HEK293T (cell line): Measurements from ENCODE around the gene STAB1.

Source experiments
- CTCF ChIA-PET: fragments of 350-600 bp; formaldehyde crosslinking; extraction: SDS; loops from one replicate; lab custom pipeline; 2021; ENCODE audit warnings: antibody characterized with exemption, inconsistent platforms; lab: Yijun Ruan, JAX
- POLR2A ChIA-PET: fragments of 350-600 bp; formaldehyde crosslinking; extraction: SDS; loops from one replicate; lab custom pipeline; 2020; ENCODE audit warnings: antibody characterized with exemption, inconsistent platforms; lab: Yijun Ruan, JAX
- DNase-seq: peaks from one replicate; pipeline ENCODE4 v3.0.0; 2012; ENCODE audit warnings: mixed read lengths; ENCODE audit errors: extremely low spot score
- ARNT ChIP-seq: fragments of 450-650 bp; IDR thresholded peaks from 2 replicates; pipeline ENCODE4 v1.6.1; 2017; ENCODE audit warnings: mild to moderate bottlenecking
- BHLHE40 ChIP-seq: fragments of 450-650 bp; IDR thresholded peaks from 2 replicates; pipeline ENCODE4 v1.6.1; 2016; ENCODE audit warnings: mild to moderate bottlenecking, moderate library complexity, borderline replicate concordance
- CTBP1 ChIP-seq: fragments of 450-650 bp; IDR thresholded peaks from 2 replicates; pipeline ENCODE4 v1.6.1; 2016; ENCODE audit warnings: borderline replicate concordance
- ELF4 ChIP-seq: fragments of 450-650 bp; IDR thresholded peaks from 2 replicates; pipeline ENCODE4 v1.6.1; 2017; ENCODE audit warnings: antibody characterized with exemption
- FOXA1 ChIP-seq: fragments of 450-650 bp; IDR thresholded peaks from 2 replicates; pipeline ENCODE4 v1.6.1; 2016; ENCODE audit warnings: mild to moderate bottlenecking
- FOXK2 ChIP-seq: fragments of 450-650 bp; IDR thresholded peaks from 2 replicates; pipeline ENCODE4 v1.6.1; 2016; ENCODE audit warnings: mild to moderate bottlenecking
- FOXM1 ChIP-seq: fragments of 450-650 bp; IDR thresholded peaks from 2 replicates; pipeline ENCODE4 v1.6.1; 2017; ENCODE audit warnings: mild to moderate bottlenecking, borderline replicate concordance
- HDGF ChIP-seq: fragments of 450-650 bp; IDR thresholded peaks from 2 replicates; pipeline ENCODE4 v1.6.1; 2017; ENCODE audit warnings: antibody characterized with exemption, borderline replicate concordance
- L3MBTL2 ChIP-seq: fragments of 450-650 bp; conservative IDR thresholded peaks from 2 replicates; pipeline ENCODE4 v1.6.1; 2016; ENCODE audit warnings: mild to moderate bottlenecking
- LEF1 ChIP-seq: fragments of 450-650 bp; IDR thresholded peaks from 2 replicates; pipeline ENCODE4 v1.6.1; 2017; ENCODE audit warnings: mild to moderate bottlenecking, borderline replicate concordance
- NFRKB ChIP-seq: fragments of 450-650 bp; IDR thresholded peaks from 2 replicates; pipeline ENCODE4 v1.6.1; 2016; ENCODE audit warnings: mild to moderate bottlenecking, moderate library complexity
- SP1 ChIP-seq: fragments of 450-650 bp; IDR thresholded peaks from 2 replicates; pipeline ENCODE4 v1.6.1; 2017
- SUZ12 ChIP-seq: fragments of 450-650 bp; IDR thresholded peaks from 2 replicates; pipeline ENCODE4 v1.6.1; 2016; ENCODE audit warnings: mild to moderate bottlenecking
- TARDBP ChIP-seq: fragments of 450-650 bp; IDR thresholded peaks from 2 replicates; pipeline ENCODE4 v1.6.1; 2016
- ZNF384 ChIP-seq: fragments of 450-650 bp; IDR thresholded peaks from 2 replicates; pipeline ENCODE4 v1.6.1; 2016
- TF ChIP-seq, protein P1 (sequence below): fragments of 450-650 bp; IDR thresholded peaks from 2 replicates; pipeline ENCODE4 v1.6.1; 2016

The STAB1 gene

DNA sequence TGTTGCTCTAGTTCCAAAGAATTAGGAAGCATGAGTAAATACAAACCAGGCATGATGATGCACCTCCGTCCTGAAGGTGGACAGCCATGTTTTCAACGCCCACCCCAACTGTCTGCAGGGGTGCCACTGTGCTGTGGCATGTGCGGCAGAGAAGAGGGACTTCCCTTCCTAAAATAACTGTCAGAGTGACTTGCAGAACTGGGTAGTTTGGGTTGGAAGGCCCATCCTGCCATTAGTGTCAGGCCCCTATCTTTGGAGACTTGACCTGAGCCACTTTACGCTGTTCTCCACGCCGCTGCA is 17.4 kb upstream of the STAB1 start:
- no peak for DNase-seq
- ChIA-PET CTCF (no interaction called here), POLR2A (no interaction called here)
- no peak for TF ChIP-seq FOXM1
- TF ChIP-seq FOXK2, result no peak
- TF ChIP-seq BHLHE40, result no peak
- TF ChIP-seq ZNF384, result no peak
- TF ChIP-seq L3MBTL2, result no peak
- no peak for TF ChIP-seq LEF1
- no peak for TF ChIP-seq HDGF
- TF ChIP-seq TARDBP, result no peak
- no peak for TF ChIP-seq CTBP1
- no peak for TF ChIP-seq SUZ12
- no peak for TF ChIP-seq SP1
- TF ChIP-seq FOXA1, result no peak
- no peak for TF ChIP-seq ELF4
- TF ChIP-seq, protein P1, sequence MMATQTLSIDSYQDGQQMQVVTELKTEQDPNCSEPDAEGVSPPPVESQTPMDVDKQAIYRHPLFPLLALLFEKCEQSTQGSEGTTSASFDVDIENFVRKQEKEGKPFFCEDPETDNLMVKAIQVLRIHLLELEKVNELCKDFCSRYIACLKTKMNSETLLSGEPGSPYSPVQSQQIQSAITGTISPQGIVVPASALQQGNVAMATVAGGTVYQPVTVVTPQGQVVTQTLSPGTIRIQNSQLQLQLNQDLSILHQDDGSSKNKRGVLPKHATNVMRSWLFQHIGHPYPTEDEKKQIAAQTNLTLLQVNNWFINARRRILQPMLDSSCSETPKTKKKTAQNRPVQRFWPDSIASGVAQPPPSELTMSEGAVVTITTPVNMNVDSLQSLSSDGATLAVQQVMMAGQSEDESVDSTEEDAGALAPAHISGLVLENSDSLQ, result no peak
- no peak for TF ChIP-seq ARNT
- no peak for TF ChIP-seq NFRKB

DNA sequence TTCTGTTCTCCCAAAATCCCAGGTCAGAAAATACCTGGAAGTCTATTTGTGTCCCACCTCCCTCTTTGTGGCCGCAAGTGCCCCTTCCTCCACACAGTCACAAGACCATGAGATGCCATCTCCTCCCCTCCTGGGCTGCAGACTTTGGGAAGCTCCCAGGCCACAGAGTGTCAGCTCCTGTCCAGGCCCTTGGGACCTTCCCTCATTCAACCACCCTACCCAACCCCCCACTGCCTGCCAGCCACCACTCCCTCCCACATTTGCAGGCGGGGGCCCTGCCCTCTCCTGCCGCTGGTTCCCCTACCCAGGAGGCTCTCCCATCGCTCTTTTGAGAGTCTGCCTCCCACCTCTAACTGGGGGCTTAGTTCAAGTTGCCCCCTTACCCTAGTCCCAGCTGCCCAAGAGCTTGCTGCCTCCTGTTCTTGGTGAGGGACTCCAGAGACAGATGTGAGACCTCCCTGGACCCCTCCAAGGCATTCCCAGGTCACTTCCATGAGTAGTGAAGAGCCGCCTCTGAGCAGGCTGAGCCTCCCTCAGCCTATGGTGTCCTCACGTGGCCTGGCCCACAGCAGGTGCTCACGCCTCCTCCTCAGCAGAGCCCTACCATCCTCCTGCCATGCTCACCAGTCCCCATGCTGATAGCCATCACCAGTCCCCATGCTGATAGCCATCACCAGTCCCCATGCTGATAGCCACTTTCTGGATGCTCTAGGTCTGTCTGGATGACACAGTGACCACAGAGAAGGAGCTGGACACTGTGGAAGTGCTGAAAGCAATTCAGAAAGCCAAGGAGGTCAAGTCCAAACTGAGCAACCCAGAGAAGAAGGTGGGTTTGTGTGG is 15.9 kb upstream of the STAB1 start:
- CTCF ChIA-PET, result interaction anchor here (0.5 kb wide), 1 partner anchor 133 kb away, joined by 3 read pairs; no protein-coding TSS in a partner anchor

DNA sequence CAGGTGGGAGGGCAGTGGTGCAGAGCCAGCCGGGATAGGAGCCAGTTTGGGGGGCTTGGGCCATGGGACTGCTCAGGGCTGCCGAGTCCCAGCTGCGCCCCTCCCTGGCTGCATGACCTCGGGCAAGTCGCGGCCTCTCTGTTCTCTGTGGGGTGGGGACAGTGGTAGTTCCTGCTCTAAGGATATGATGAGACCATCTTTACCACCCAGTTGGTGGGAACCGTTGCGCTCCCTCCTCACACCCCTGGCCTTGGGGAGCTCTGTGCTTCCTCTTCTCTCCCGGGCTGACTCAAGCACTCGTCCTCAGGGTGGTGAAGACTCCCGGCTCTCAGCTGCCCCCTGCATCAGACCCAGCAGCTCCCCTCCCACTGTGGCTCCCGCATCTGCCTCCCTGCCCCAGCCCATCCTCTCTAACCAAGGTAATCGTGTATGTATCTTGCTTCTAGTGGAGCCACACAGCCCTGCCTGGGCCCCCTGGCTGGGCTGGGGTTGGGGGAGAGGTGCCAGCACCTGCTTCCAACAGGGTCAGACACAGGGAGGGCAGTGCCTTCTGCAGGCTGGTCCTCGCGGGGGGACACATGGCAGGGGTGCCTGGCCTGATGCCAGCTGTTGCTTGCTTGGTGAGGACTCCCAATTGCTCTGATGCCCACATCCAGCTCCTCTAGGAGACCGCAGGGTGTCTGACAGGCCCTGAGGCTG is 15.1 kb upstream of the STAB1 start:
- ChIA-PET CTCF (interaction anchor here (0.5 kb wide), 1 partner anchor 133 kb away, joined by 3 read pairs; no protein-coding TSS in a partner anchor), POLR2A (no interaction called here)
- TF ChIP-seq ELF4 (no peak), LEF1 (no peak), NFRKB (no peak), FOXM1 (no peak), ARNT (no peak), TARDBP (no peak), FOXA1 (no peak), SUZ12 (no peak), SP1 (no peak), FOXK2 (no peak), L3MBTL2 (no peak), CTBP1 (no peak), BHLHE40 (no peak), ZNF384 (no peak), HDGF (no peak)
- TF ChIP-seq, protein P1, result no peak
- DNase-seq, result no peak

More for the DNA sequence above, 15.9 kb upstream of the STAB1 start:
- no peak for DNase-seq
- no peak for TF ChIP-seq FOXM1
- no peak for TF ChIP-seq FOXK2
- no peak for TF ChIP-seq TARDBP
- no peak for TF ChIP-seq NFRKB
- no peak for TF ChIP-seq BHLHE40
- TF ChIP-seq, protein P1, result no peak
- no peak for TF ChIP-seq ARNT
- no peak for TF ChIP-seq ELF4
- TF ChIP-seq CTBP1, result no peak
- no peak for TF ChIP-seq SP1
- POLR2A ChIA-PET, result no interaction called here

DNA sequence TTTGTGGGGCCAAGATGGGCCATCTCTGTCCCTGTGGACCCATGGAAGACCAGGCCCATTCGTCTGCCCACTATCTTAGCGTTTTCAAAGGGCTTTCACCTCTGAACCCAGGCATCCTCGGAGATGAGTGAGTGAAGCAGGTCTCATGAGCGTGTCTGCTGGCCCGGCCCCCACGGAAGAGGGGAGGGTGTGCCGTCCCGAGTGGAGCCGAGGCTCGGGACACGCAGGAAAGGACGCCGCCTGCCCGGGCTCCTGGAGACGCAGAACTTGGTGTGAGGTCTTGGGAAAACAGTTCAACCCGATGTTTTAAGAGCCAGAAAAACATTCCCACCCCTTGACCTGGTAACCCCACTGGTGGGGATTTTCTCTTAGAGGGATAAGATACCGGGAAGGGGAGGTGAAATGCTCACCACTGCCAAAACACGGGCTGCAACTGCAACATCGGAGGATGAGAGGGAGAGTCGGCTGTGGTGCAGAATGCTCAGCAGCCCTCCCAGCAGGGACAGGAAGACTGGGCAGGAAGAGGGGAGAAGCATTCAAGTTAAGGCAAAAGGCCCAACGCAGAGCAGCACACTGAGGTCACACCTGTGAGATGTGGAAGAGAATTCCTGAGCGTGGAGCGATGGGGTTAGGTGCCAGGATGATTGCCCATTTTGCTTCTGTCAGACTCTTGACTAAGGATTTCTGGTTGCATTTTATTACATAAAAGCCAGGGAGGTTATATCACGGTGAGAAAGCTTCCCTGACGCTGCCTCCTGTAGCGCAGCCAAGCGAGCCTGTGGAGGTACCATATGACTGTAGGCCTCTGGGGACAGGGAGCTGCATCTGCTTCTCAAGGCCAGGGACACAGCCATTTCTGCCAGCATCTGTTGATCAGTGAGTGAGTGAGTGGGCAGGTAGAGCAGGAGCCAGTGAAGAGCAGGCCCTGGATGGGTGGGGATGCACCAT is 14.1 kb upstream of the STAB1 start:
- CTCF ChIA-PET, result interaction anchor here (1.7 kb wide), 1 partner anchor 11 kb away, joined by 5 read pairs; no protein-coding TSS in a partner anchor
- no peak for TF ChIP-seq NFRKB
- no peak for TF ChIP-seq ELF4
- TF ChIP-seq ARNT, result no peak
- TF ChIP-seq FOXA1, result no peak
- TF ChIP-seq BHLHE40, result no peak
- no peak for TF ChIP-seq SUZ12
- TF ChIP-seq, protein P1, result no peak
- TF ChIP-seq SP1, result no peak
- no peak for TF ChIP-seq HDGF
- no peak for TF ChIP-seq FOXK2
- POLR2A ChIA-PET, result no interaction called here
- no peak for DNase-seq
